ENCODE data around the gene CDC14B.
"Not testable (repeated sequence)": the region's sequence is repeated elsewhere in the genome, so short reads cannot be mapped to it uniquely, and the experiment has no call there.

Gene CDC14B

GRCh38 chr9:96582199-96582598 lies 37.4 kb downstream of the CDC14B start:
- DNase-seq: not testable (repeated sequence)

DNA sequence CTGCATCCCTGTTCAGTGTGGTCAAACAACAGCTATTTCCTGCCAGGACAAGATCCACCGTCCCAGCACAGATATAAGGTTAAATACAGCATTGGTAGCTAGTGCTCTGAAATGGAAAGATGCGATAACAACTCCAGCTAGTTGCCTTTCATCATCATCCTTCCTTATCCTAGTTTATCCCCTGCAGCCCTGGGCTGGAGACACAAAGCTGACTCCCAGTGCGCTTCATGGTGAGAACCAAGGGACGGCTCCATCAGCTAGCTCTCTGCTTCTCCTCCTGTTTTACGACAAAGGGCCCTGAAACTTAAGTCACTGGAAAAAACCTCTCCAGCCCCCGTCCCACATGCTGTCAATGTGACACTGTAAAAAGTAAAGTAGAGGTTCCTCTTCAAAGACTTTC lies 37.9 kb downstream of the CDC14B start:
- no peak for DNase-seq

DNA sequence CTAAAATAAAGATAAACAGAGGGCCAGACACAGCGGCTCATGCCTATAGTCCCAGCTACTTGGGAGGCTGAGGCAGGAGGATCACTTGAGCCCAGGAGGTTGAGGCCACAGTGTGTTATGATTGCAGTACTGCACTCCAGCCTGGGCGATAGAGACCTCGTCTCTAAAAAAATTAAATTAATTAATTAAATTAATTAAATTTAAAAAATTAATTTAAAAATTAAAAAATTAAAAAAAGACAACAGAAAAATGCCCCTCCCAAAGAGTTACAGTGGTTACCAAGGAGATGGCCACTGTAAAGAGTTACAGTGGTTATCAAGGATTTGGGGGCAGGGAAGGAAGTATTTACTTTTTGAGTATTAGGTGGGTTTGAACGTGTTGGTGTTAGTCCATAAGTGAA lies 38.3 kb downstream of the CDC14B start:
- no peak for DNase-seq

- no peak for DNase-seq
Measured at GRCh38 chr9:96574931-96575351, 44.7 kb downstream of the CDC14B start.

GRCh38 chr9:96574455-96574854 lies 45.2 kb downstream of the CDC14B start:
- no peak for DNase-seq

GRCh38 chr9:96567203-96567700 lies 52.4 kb downstream of the CDC14B start:
- no peak for DNase-seq

DNA sequence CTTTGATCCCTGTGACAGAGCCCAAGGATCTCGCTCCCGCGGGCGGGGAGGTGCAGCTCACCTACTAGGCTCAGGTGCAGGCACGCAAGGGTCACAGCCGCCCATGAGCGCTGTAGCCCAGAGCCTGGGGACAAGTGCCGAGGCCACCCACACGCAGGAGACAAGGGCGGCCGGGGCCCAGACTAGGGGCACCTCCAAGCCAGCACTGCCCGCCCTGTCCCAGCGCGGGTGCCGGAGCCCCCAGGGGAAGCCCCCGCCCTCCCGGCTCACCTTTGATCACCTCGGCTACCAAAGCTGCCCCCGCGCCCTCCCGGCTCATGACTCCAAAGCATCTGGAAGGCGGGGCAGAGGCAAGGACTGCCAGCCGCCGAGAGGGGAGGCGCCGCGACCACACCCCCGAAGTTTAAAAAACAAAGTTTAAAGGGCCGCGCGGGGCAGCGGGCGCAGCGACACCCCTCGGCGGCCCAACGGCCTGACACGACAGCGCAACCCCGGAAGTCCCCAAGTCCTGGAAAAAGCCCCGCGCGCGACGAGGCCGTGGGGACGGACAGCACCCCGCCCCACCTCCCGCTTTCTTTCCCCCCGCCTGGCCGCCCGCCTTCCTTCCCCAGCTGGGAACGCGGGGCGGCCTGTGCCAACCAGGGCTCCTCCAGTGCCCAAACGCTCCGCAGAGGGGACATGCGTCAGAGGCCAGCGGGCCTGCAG lies 53.0 kb downstream of the CDC14B start:
- DNase-seq: peak; percentile 81

GRCh38 chr9:96565671-96566497 lies 53.8 kb downstream of the CDC14B start:
- DNase-seq: no peak

DNA sequence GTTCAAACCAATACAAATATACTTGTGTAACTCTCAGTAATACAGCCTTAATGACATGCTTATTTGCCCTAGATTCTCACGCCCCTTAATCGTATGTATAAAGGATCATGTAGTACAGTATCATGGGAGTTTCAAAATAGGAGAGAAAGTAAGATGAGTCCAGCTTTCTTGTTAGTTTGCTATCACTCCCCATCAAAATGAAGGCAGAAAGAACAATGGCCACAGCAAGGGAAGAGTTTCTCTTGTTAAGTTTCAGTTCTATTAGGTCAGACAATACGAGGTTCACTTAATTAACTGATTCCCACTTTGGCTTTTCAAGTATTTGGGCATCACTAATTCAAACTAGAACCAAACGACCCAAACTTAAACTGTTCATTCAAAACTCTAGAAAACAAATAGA lies 55.4 kb downstream of the CDC14B start:
- no peak for DNase-seq

DNA sequence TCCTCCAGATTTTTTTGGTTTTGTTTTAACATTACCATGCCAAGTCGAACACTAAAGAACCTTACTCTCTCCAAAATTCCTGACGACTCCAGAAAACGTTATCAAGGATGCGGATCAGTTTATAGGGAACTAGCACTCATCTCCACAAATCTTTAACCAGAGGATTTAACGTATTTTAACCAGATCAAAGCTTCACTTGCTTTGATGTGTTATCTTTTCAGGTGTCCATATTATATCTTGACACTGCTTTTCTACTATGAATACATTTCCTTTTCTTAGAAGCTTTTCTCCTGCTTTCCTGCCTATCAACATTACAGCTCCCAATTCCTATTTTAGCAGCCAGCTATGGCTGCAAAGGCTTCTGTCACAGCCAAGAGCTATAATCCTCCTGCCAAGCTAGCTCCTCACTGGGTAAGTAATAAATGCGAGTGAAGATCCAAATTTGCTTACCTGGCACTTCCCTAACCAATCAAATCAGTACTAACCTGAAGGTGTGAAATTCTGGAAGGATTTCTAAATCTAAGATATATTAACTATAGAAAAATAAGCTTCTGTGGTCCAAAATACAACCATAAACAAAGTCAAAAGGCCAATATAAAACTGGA lies 60.2 kb downstream of the CDC14B start:
- no peak for DNase-seq

- DNase-seq: no peak
Measured at GRCh38 chr9:96557921-96558320, 61.7 kb downstream of the CDC14B start.

GRCh38 chr9:96556701-96557461 lies 62.8 kb downstream of the CDC14B start:
- no peak for DNase-seq

GRCh38 chr9:96555567-96556386 lies 63.9 kb downstream of the CDC14B start:
- no peak for DNase-seq

DNA sequence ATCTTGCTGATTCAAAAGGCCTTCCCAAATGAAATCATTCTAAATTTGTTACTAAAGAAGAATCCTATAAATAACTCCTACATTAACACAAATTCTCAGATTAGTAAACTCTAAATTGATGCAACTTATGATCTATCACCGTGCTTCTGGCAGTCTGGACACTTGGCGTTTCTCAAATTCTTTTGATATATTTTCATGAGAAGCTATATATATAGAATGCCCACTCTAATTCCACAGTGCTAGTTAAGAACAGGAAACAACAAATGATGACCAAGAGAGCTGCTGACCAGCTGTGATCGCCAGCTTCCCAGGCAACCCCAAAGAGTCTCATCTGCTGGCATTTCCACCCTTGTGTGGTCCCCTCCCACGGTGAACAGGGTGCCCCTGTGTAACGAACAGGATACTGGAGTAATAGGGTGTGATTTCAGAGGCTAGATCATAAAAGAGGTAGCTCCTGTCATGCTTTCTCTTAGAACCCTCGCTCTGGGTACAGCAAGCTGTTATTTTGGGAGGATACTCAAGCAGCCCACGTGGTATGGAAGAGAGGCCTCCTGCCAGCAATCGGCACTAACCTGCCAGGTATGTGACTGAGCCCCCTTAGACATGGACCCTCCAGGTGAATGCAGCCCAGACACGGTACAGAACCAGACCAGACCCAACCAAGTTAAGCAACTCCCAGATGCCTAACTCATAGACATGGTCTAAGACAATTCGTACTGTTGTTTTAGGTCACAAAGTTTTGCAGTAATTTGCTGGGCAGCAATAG lies 64.7 kb downstream of the CDC14B start:
- no peak for DNase-seq

GRCh38 chr9:96554326-96554725 lies 65.3 kb downstream of the CDC14B start:
- DNase-seq: no peak

- no peak for DNase-seq
Measured at GRCh38 chr9:96553070-96553469, 66.6 kb downstream of the CDC14B start.

- DNase-seq: no peak
Measured at GRCh38 chr9:96551403-96551802, 68.2 kb downstream of the CDC14B start.

DNA sequence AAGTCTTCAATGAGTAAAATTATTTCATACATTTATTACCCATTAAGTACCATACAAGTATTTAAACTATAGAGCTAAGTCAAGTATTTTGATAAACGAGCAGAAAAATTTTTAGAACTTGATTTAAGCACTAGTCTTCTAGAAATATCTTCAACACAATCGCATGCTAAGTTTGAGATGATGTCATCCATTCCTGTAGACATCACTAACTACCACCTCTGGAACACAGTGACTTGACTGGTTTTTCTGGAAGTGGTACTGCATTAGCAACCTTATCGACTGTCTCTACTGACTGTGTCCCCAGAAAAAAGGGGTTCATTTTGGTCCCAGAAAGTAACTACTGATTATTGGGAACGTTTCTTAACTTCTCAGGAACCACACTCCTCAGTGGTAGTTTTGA lies 69.0 kb downstream of the CDC14B start:
- no peak for DNase-seq

DNA sequence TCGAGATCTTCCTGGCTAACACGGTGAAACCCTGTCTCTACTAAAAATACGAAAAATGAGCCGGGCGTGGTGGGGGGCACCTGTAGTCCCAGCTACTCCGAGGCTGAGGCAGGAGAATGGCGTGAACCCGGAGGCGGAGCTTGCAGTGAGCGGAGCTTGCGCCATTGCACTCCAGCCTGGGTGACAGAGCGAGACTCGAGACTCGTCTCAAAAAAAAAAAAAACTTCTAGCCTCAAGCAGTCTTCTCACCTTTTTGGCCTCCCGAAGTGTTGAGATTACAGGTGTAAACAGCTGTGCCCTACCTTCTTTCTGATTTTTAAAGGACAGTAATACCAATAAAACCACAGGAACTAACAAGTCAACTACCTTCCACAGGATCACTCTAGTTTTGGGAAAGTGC lies 76.5 kb downstream of the CDC14B start:
- not testable (repeated sequence) for DNase-seq

GRCh38 chr9:96540106-96540505 lies 79.5 kb downstream of the CDC14B start:
- no peak for DNase-seq

DNA sequence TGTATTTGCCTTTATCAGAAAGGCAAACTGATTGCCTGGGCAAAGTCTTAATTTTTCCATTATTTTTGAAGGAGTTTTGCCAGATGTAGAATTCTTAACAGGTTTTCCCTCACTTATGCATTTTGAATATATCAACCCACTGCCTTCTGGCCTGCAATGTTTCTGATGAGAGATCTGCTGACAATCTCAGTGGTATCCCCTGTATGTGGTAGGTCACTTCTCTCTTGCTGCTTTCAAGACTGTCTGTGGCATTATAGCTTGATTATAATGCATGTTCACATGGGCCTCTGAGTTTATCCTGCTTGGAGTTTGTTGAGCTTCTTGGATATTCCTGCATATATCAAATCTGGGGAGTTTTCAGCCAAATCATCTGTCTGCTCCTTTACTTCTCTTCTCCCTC lies 87.5 kb downstream of the CDC14B start:
- no peak for DNase-seq

All from CD4-positive, alpha-beta T cell treated with Interleukin-4 for 4 hours (primary cell).